ENCODE data around the gene CDK6.

CDK6 gene

GRCh38 chr7:92674379-92674778 is 162.0 kb downstream of the CDK6 start:
- H3K79me2 ChIP-seq (ENCODE audit: insufficient read depth, low read length) = peaks cover 97% of the 10 kb centered on the region

DNA sequence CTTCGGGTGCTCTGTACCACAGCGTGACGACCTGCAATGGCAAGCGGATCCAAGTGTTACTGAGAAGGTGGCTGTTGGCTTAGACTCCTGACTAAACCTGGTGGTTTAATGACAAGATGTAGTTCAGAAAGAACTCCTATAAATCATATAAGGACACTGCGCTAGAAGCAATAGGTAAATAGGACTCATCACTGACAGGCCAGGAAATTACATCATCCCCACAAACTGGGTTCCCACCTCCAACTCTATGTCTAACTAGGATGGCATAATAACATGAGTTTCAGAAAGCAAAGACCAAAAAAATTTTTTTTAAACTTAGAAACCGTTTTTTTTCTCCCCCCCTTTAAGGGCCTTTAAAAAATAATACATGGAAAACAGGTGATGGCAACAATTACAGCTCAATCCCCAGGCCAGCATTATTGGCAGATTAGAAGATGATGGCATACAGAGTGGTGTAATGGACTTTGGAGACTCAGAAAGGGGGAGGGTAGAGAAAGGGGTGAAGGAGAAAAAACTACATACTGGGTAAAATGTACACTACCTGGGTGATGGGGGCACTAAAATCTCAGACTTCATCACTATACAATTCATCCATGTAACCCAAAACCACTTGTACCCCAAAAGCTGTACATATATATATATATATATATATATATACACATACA is 164.7 kb downstream of the CDK6 start:
- peak; percentile 45 for ATAC-seq (ENCODE audit: insufficient read depth, low read depth)
- no peak overlapping the region for H2AFZ ChIP-seq (ENCODE audit: low read depth, low read length)
- no peaks in the 10 kb centered on the region for H3K9me3 ChIP-seq (ENCODE audit: insufficient read depth, low read length, severe bottlenecking)
- H4K20me1 ChIP-seq (ENCODE audit: insufficient read depth, low read length) = peaks cover 9% of the 10 kb centered on the region; the same call in 1 of the 2 replicates
- H3K4me3 ChIP-seq (ENCODE audit: low read depth in 1 of 2, low read length in 2 of 2) = no peak overlapping the region
- peaks cover 85% of the 10 kb centered on the region for H3K36me3 ChIP-seq (ENCODE audit: insufficient read depth, low read length)
- peaks cover 41% of the 10 kb centered on the region for H3K4me1 ChIP-seq (ENCODE audit: insufficient read depth, low read length)
- TF ChIP-seq EZH2 (IDR thresholded peaks at IDR 0.05; ENCODE audit: borderline replicate concordance, low read depth, low read length, severe bottlenecking) = no peak
- TF ChIP-seq, protein P1, sequence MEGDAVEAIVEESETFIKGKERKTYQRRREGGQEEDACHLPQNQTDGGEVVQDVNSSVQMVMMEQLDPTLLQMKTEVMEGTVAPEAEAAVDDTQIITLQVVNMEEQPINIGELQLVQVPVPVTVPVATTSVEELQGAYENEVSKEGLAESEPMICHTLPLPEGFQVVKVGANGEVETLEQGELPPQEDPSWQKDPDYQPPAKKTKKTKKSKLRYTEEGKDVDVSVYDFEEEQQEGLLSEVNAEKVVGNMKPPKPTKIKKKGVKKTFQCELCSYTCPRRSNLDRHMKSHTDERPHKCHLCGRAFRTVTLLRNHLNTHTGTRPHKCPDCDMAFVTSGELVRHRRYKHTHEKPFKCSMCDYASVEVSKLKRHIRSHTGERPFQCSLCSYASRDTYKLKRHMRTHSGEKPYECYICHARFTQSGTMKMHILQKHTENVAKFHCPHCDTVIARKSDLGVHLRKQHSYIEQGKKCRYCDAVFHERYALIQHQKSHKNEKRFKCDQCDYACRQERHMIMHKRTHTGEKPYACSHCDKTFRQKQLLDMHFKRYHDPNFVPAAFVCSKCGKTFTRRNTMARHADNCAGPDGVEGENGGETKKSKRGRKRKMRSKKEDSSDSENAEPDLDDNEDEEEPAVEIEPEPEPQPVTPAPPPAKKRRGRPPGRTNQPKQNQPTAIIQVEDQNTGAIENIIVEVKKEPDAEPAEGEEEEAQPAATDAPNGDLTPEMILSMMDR (IDR thresholded peaks at IDR 0.05; ENCODE audit: borderline replicate concordance, extremely low read depth, low read length, poor library complexity, severe bottlenecking) = no peak
- no peak for DNase-seq
- peak overlapping the region; percentile 64 for H3K27ac ChIP-seq (ENCODE audit: low read length)
- H3K27me3 ChIP-seq (ENCODE audit: insufficient read depth, low read length, poor library complexity) = no peaks in the 10 kb centered on the region
- no peak overlapping the region for H3K4me2 ChIP-seq (ENCODE audit: insufficient read depth, low read length)
- peaks cover 96% of the 10 kb centered on the region for H3K79me2 ChIP-seq (ENCODE audit: insufficient read depth, low read length)
- no peak overlapping the region for H3K9ac ChIP-seq (ENCODE audit: low read depth, low read length)

More at GRCh38 chr7:92674379-92674778, 162.0 kb downstream of the CDK6 start:
- peaks cover 72% of the 10 kb centered on the region for H3K36me3 ChIP-seq (ENCODE audit: insufficient read depth, low read length)
- no peak overlapping the region for H3K4me3 ChIP-seq (ENCODE audit: low read depth in 1 of 2, low read length in 2 of 2)
- DNase-seq = no peak
- H3K27me3 ChIP-seq (ENCODE audit: insufficient read depth, low read length, poor library complexity) = no peaks in the 10 kb centered on the region
- no peaks in the 10 kb centered on the region for H3K9me3 ChIP-seq (ENCODE audit: insufficient read depth, low read length, severe bottlenecking)
- peaks cover 54% of the 10 kb centered on the region for H3K4me1 ChIP-seq (ENCODE audit: insufficient read depth, low read length)
- peak overlapping the region; percentile 74 for H3K27ac ChIP-seq (ENCODE audit: low read length)
- TF ChIP-seq, protein P1 (IDR thresholded peaks at IDR 0.05; ENCODE audit: borderline replicate concordance, extremely low read depth, low read length, poor library complexity, severe bottlenecking) = no peak
- TF ChIP-seq EZH2 (IDR thresholded peaks at IDR 0.05; ENCODE audit: borderline replicate concordance, low read depth, low read length, severe bottlenecking) = no peak
- 0 out of 3 replicates have a peak, but pooled peaks have one; percentile 23 for ATAC-seq (ENCODE audit: insufficient read depth, low read depth)
- no peak overlapping the region for H3K4me2 ChIP-seq (ENCODE audit: insufficient read depth, low read length)
- H2AFZ ChIP-seq (ENCODE audit: low read depth, low read length) = no peak overlapping the region
- no peak overlapping the region for H3K9ac ChIP-seq (ENCODE audit: low read depth, low read length)
- peaks cover 4% of the 10 kb centered on the region; the same call in 1 of the 2 replicates for H4K20me1 ChIP-seq (ENCODE audit: insufficient read depth, low read length)

- Histone ChIP-seq H3K27me3 (ENCODE audit: insufficient read depth, low read length, poor library complexity) (no peaks in the 10 kb centered on the region), H3K36me3 (ENCODE audit: insufficient read depth, low read length) (peaks cover 95% of the 10 kb centered on the region), H2AFZ (ENCODE audit: low read depth, low read length) (no peak overlapping the region), H3K27ac (ENCODE audit: low read length) (peak overlapping the region; percentile 64), H3K9ac (ENCODE audit: low read depth, low read length) (no peak overlapping the region), H3K79me2 (ENCODE audit: insufficient read depth, low read length) (peaks cover 98% of the 10 kb centered on the region), H4K20me1 (ENCODE audit: insufficient read depth, low read length) (peaks cover 9% of the 10 kb centered on the region; the same call in 1 of the 2 replicates), H3K4me3 (ENCODE audit: low read depth in 1 of 2, low read length in 2 of 2) (no peak overlapping the region), H3K9me3 (ENCODE audit: insufficient read depth, low read length, severe bottlenecking) (no peaks in the 10 kb centered on the region), H3K4me1 (ENCODE audit: insufficient read depth, low read length) (peaks cover 46% of the 10 kb centered on the region), H3K4me2 (ENCODE audit: insufficient read depth, low read length) (no peak overlapping the region)
- ATAC-seq (ENCODE audit: insufficient read depth, low read depth) (no peak), DNase-seq (no peak)
- no peak for TF ChIP-seq EZH2 (IDR thresholded peaks at IDR 0.05; ENCODE audit: borderline replicate concordance, low read depth, low read length, severe bottlenecking)
- TF ChIP-seq, protein P1 (IDR thresholded peaks at IDR 0.05; ENCODE audit: borderline replicate concordance, extremely low read depth, low read length, poor library complexity, severe bottlenecking) = no peak
Observed at GRCh38 chr7:92670204-92670851, 166.0 kb downstream of the CDK6 start.
